SK-N-SH (cell line): ENCODE data around the gene NOTCH2NLA. TPM values are rescaled to one million over a fixed set of nuclear protein-coding genes. Genes with fewer than 3 reads are reported as not detected.
"Not testable (repeated sequence)": the region's sequence is repeated elsewhere in the genome, so short reads cannot be mapped to it uniquely, and the experiment has no call there.

Experiments
- CTCF ChIA-PET: fragments of 300-600, 350-600 bp; formaldehyde crosslinking; extraction: SDS; loops from one replicate; lab custom pipeline; 2021; lab: Yijun Ruan, JAX
- POLR2A ChIA-PET: fragments of 350-600 bp; sonication (Branson Sonifier 250); formaldehyde crosslinking; extraction: SDS; loops from one replicate; lab custom pipeline; 2020; ENCODE audit warnings: antibody characterized with exemption, inconsistent platforms; lab: Yijun Ruan, JAX
- DNase-seq: peaks from one replicate; pipeline ENCODE4 v3.0.0; 2012
- H2AFZ ChIP-seq: fragments of 200-600 bp; sonication (generic); 2 replicates; pipeline ENCODE4 v1.8.1; 2016; ENCODE audit warnings: antibody characterized with exemption, mild to moderate bottlenecking, low read depth
- H3F3A ChIP-seq: fragments of 200-600 bp; sonication (generic); replicated peaks from 2 replicates; pipeline ENCODE3; 2016; ENCODE audit warnings: antibody characterized with exemption, mild to moderate bottlenecking; ENCODE audit not compliant: insufficient read depth
- H3K27ac ChIP-seq, 2 experiments: fragments of 200-500 bp in 1 of 2; fragments of 200-600 bp in 1 of 2; sonication (Bioruptor generic) in 1 of 2; sonication (generic), shearing (Covaris generic) in 1 of 2; 2 replicates each; pipeline versions ENCODE4 v1.5.1 to v1.6.1; 2014 to 2016; ENCODE audit warnings: low read depth in 2 of 2, inconsistent platforms in 1 of 2, low read length in 1 of 2, mild to moderate bottlenecking in 1 of 2, mixed read lengths in 1 of 2
- H3K27me3 ChIP-seq: fragments of 200-600 bp; sonication (generic), shearing (Covaris generic); 2 replicates; pipeline ENCODE4 v1.6.1; 2016; ENCODE audit warnings: mixed run types; ENCODE audit not compliant: insufficient read depth
- H3K36me3 ChIP-seq, 2 experiments: fragments of 200-500 bp in 1 of 2; fragments of 200-600 bp in 1 of 2; sonication (Bioruptor generic) in 1 of 2; sonication (generic) in 1 of 2; replicated peaks in 1 of 2; 2 replicates each; pipeline versions ENCODE3 to v1.5.1; 2014 to 2016; ENCODE audit warnings: low read length in 1 of 2, mild to moderate bottlenecking in 1 of 2; ENCODE audit not compliant: insufficient read depth in 2 of 2, control insufficient read depth in 1 of 2
- H3K4me1 ChIP-seq, 2 experiments: fragments of 200-500 bp in 1 of 2; fragments of 200-600 bp in 1 of 2; sonication (Bioruptor generic) in 1 of 2; sonication (generic), shearing (Covaris generic) in 1 of 2; 2 replicates each; pipeline versions ENCODE4 v1.5.1 to v1.6.1; 2014 to 2016; ENCODE audit warnings: low read depth in 1 of 2, low read length in 1 of 2, mixed run types in 1 of 2; ENCODE audit not compliant: insufficient read depth in 2 of 2, control insufficient read depth in 1 of 2
- H3K4me2 ChIP-seq: fragments of 200-600 bp; sonication (generic), shearing (Covaris generic); 2 replicates; pipeline ENCODE4 v1.6.1; 2017; ENCODE audit warnings: mixed run types
- H3K4me3 ChIP-seq, 2 experiments: fragments of 200-500 bp in 1 of 2; fragments of 200-600 bp in 1 of 2; sonication (Bioruptor generic) in 1 of 2; sonication (generic), shearing (Covaris generic) in 1 of 2; 2 replicates each; pipeline versions ENCODE4 v1.5.1 to v1.8.1; 2014 to 2016; ENCODE audit warnings: low read depth in 2 of 2, inconsistent platforms in 1 of 2, low read length in 1 of 2, mild to moderate bottlenecking in 1 of 2, mixed read lengths in 1 of 2, moderate library complexity in 1 of 2
- H3K79me2 ChIP-seq: fragments of 200-600 bp; sonication (generic); 2 replicates; pipeline ENCODE4 v1.8.1; 2017; ENCODE audit warnings: mild to moderate bottlenecking; ENCODE audit not compliant: insufficient read depth
- H3K9ac ChIP-seq: fragments of 200-600 bp; sonication (generic); 2 replicates; pipeline ENCODE4 v1.6.1; 2017; ENCODE audit warnings: mixed run types
- H3K9me2 ChIP-seq: fragments of 200-600 bp; sonication (generic); 2 replicates; pipeline ENCODE4 v1.6.1; 2017; ENCODE audit warnings: mixed run types
- H3K9me3 ChIP-seq: fragments of 200-600 bp; sonication (generic); 2 replicates; pipeline ENCODE4 v1.6.1; 2017; ENCODE audit warnings: mixed run types, mild to moderate bottlenecking, moderate library complexity
- H4K20me1 ChIP-seq: fragments of 200-600 bp; sonication (generic); 2 replicates; pipeline ENCODE4 v1.6.1; 2017; ENCODE audit warnings: mild to moderate bottlenecking, mixed run types; ENCODE audit not compliant: insufficient read depth
- WGBS: methylation state at CpG from one replicate; pipeline ENCODE4 v1.1.6; 2017; ENCODE audit warnings: low lambda C conversion rate; 5-methylcytosine and 5-hydroxymethylcytosine counted together
- polyA plus RNA-seq, 3 experiments: library from polyadenylated mRNA; depleted of rRNA; stranded (reverse); fragments of >200 nt; gene quantifications; 2 replicates each; pipeline ENCODE4 v1.2.3, GENCODE V29; 2012

NOTCH2NLA gene
- polyA plus RNA-seq, 1 of the 3 experiments (the other 2 are of a cell fraction) = 7.2 TPM

- DNase-seq, H3K9ac ChIP-seq, H3K9me2 ChIP-seq, H3F3A ChIP-seq, H3K79me2 ChIP-seq, H3K9me3 ChIP-seq, H3K4me1 ChIP-seq, H3K27me3 ChIP-seq, H4K20me1 ChIP-seq, POLR2A ChIA-PET, H3K4me2 ChIP-seq, CTCF ChIA-PET, H3K4me3 ChIP-seq, H3K27ac ChIP-seq, H3K36me3 ChIP-seq, H2AFZ ChIP-seq: not testable (repeated sequence)
- no CpG with 5 or more reads among the region's 2 CpGs for WGBS
Measured at GRCh38 chr1:146271977-146272376, 43.2 kb upstream of the NOTCH2NLA start.

GRCh38 chr1:146270129-146270528 lies 41.3 kb upstream of the NOTCH2NLA start:
- POLR2A ChIA-PET = not testable (repeated sequence)

GRCh38 chr1:146266179-146266748 lies 37.4 kb upstream of the NOTCH2NLA start:
- H2AFZ ChIP-seq, CTCF ChIA-PET, H3K4me2 ChIP-seq, H3K4me1 ChIP-seq, H3K36me3 ChIP-seq, H3K9ac ChIP-seq, H3K9me3 ChIP-seq, H3K27me3 ChIP-seq, H4K20me1 ChIP-seq, H3K4me3 ChIP-seq, H3K9me2 ChIP-seq, H3K27ac ChIP-seq, H3K79me2 ChIP-seq, POLR2A ChIA-PET, DNase-seq, H3F3A ChIP-seq: not testable (repeated sequence)
- no CpG with 5 or more reads among the region's 2 CpGs for WGBS

More at GRCh38 chr1:146270129-146270528, 41.3 kb upstream of the NOTCH2NLA start:
- H3F3A ChIP-seq, H3K79me2 ChIP-seq, H3K27me3 ChIP-seq, H3K36me3 ChIP-seq, H3K9me3 ChIP-seq, H3K4me3 ChIP-seq, H3K4me2 ChIP-seq, DNase-seq, H3K9me2 ChIP-seq, H3K9ac ChIP-seq, H3K27ac ChIP-seq, H2AFZ ChIP-seq, CTCF ChIA-PET, H3K4me1 ChIP-seq, H4K20me1 ChIP-seq: not testable (repeated sequence)
- WGBS = no CpG with 5 or more reads among the region's 9 CpGs

DNA sequence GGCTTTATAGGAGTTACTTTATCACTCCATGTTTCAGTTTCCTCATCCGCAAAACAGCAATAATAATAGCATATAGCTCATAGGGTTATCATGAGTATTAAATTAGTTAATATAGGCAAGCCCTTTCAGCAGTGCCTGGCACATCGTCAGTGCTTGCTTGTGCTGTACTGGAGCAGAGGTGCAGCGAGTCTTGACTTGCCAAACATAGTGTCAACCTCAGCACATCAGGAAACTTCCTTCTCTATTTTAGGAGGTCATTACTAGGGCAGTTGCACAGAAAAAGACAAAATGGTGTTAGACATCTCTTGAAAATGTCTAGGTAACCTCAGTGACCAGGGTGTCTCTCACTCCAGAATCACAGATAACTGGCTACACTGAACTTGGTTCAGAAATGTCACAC lies 35.9 kb upstream of the NOTCH2NLA start:
- H3K27ac ChIP-seq, H3K9me3 ChIP-seq, H3F3A ChIP-seq, POLR2A ChIA-PET, H3K27me3 ChIP-seq, H3K9me2 ChIP-seq, H3K4me1 ChIP-seq, H3K9ac ChIP-seq, H3K36me3 ChIP-seq, H3K79me2 ChIP-seq, H3K4me3 ChIP-seq, CTCF ChIA-PET, H3K4me2 ChIP-seq, H2AFZ ChIP-seq, DNase-seq, H4K20me1 ChIP-seq: not testable (repeated sequence)
- no CpG with 5 or more reads among the region's 3 CpGs for WGBS

GRCh38 chr1:146260006-146260730 lies 31.3 kb upstream of the NOTCH2NLA start:
- DNase-seq, H3K9ac ChIP-seq, H3K9me2 ChIP-seq, CTCF ChIA-PET, H3K79me2 ChIP-seq, H3K27ac ChIP-seq, H3F3A ChIP-seq, H2AFZ ChIP-seq, POLR2A ChIA-PET, H3K27me3 ChIP-seq, H4K20me1 ChIP-seq, H3K9me3 ChIP-seq, H3K36me3 ChIP-seq, H3K4me2 ChIP-seq, H3K4me3 ChIP-seq, H3K4me1 ChIP-seq: not testable (repeated sequence)
- no CpG with 5 or more reads among the region's 8 CpGs for WGBS

GRCh38 chr1:146257992-146258552 lies 29.3 kb upstream of the NOTCH2NLA start:
- H3K4me1 ChIP-seq, H3K79me2 ChIP-seq, H3K36me3 ChIP-seq, H3K4me2 ChIP-seq, H3K4me3 ChIP-seq, DNase-seq, H3K9me2 ChIP-seq, CTCF ChIA-PET, H2AFZ ChIP-seq, H4K20me1 ChIP-seq, H3K9ac ChIP-seq, H3F3A ChIP-seq, H3K27me3 ChIP-seq, POLR2A ChIA-PET, H3K9me3 ChIP-seq, H3K27ac ChIP-seq: not testable (repeated sequence)
- no CpG with 5 or more reads among the region's 1 CpG for WGBS
